Stimulated activated CD8-positive, alpha-beta memory T cell treated with anti-CD3 and anti-CD28 coated beads, Interleukin-12 subunit alpha, Interleukin-12 subunit beta, amount 100 ng/mL, for 1 hour (primary cell): Measurements from ENCODE around the gene KLK12.

Source experiments
- DNase-seq: peaks from one replicate; pipeline ENCODE4 v3.0.0-alpha.2; 2020; ENCODE audit warnings: low read depth

Gene KLK12

GRCh38 chr19:51047031-51047335, 12.2 kb upstream of the KLK12 start:
- no peak for DNase-seq

- DNase-seq, result no peak
These were observed 9.5 kb upstream of the KLK12 start for GRCh38 chr19:51044327-51044726.

DNA sequence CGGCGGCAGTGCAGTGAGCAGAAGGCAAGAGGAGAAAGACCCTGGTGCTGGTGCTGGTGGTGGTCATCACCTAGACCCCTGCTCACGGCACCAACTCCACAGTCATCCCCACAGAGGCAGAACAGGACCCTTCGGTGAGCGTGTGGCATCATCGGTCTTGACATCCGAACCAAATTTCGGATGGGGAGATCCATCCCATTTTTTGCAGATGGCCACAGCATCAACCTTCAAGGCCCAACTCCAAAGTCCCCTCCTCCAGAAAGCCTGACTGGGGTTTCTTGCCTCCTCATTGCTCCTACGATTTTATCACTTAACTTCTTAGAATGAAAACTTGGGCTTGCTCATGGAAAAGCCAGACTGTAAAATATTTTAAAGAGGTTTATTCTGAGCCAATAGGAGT, 8.7 kb upstream of the KLK12 start:
- no peak for DNase-seq

DNA sequence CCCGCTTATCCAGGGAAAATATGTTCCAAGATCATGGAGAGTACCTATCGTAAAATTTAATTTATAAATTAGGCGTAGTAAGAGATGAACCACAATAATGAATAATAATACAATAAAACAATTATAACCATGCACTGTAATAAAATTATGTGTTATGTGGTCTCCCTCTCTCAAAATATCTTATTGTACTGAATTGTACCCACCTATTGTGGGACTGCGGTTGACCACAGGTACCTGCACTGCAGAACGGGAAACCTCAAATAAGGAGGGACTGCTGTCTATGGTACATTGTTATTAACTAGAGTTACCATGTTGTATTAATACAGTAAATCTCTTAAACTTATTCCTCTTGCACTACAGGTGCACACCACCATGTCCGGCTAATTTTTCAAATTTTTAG, 5.3 kb upstream of the KLK12 start:
- no peak for DNase-seq

DNA sequence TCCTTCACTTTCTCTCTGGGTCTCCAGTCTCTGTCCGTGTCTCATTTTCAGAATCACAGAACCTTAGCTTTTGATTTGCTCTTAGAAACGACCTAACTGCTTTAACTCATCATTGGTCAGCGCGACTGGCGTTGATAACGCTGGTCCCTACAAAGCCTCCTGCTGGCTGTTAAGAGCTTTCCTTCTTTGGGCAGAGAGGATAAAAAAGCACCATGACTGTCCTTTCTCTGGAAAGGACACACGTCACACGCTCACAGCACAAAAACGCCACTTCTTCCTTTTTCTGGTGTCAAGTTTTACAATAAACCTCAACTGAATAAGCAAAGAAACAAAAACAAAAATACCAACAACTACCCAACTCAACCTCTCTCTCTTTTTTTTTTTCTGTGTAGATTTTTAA, 1.7 kb upstream of the KLK12 start:
- DNase-seq, result no peak

DNA sequence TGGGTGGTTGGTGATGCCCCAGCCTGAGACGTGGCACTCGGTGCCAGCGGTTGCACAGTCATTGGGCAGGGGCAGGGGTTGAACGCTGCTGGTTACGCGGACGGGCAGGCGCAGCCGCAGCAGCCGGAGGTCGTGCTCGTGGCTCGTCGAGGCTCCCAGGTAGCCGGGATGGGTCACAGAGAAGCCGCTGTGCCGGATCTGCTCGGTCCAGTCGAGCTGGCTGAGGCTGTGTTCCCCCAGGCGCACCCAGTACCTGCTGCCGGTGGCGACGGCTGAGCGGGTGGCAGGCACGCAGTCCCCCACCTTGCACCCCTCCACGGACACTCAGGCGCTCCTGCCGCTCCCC, 2.9 kb downstream of the KLK12 start:
- no peak for DNase-seq

- DNase-seq, result no peak
These were observed 3.5 kb downstream of the KLK12 start for GRCh38 chr19:51031220-51031879.

GRCh38 chr19:51030631-51031030, 4.2 kb downstream of the KLK12 start:
- DNase-seq, result no peak

DNA sequence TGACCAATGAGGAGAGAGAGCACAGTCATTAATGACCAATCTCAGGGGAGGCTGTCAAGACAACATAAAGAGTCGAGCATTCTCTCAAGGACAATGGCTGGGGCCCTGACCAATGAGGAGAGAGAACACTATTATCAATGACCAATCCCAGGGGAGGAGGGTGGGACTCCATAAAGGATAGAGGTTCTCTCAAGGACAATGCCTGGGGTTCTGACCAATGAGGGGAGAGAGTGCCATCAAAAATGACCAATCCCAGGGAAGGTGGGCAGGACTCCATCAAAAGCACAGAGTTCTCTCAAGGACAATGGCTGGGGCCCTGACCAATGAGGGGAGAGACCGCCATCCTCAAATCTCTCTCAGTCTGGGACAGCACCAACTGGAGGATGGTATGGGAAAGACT, 5.1 kb downstream of the KLK12 start:
- DNase-seq, result no peak

DNA sequence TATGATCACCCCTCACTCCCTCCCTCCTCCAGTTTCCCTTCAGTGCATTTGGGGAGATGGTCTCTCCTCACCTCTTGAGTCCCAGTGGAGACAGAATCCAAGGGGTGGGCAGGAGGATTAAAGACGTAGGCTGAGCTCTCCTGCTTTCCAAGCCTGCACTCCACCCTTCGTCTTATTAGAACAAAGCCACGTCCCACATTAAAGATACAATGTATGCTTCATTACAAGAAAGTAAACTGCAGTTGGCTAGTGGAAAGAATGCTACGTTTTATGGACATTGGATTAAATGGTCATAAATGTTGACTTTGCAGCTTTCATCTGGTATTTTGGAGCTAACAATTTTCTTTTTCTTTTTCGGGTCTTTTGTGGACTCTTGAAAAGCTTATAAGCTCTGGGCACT, 6.9 kb downstream of the KLK12 start:
- DNase-seq, result no peak

DNA sequence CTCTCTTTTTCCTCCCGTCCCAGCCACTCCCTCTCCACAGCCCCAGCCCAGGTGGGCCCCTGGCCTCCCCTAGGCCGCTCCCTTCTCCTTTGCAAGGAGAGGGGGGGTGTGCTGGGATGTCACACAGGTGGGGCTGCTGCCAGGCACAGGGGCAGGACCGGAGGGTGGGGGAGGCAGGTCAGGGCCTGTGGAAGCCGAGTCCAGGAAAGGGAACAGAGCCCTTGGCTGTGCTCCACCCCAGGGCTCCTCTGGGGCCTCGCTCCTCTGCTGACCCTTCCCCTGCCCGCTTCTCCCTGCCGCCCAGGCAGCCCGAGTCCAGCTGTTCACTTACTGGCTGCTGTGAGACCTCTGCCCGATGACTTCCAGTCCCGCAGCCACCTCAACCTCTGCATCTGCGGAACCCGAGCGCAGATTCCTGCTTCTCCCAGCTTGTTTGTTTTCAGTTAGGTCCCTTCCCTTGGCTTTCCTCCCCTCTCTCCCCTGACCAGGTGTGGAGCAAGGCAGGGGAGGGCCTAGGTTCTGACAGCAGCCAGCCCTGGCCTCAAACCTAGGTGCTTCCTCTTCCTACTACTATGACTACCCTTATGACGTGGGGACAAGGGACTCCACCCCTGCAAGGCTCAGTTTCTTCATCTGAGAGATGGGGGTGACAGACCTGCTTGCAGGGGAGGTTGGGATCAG, 7.5 kb downstream of the KLK12 start:
- DNase-seq, result no peak

- no peak for DNase-seq
These were observed 8.3 kb downstream of the KLK12 start, which contains the start of gene KLK11 for GRCh38 chr19:51026554-51026831. Gene KLK11 (minus strand): TSS chr19:51026616. CDS start chr19:51025631, 985 bp downstream.

DNA sequence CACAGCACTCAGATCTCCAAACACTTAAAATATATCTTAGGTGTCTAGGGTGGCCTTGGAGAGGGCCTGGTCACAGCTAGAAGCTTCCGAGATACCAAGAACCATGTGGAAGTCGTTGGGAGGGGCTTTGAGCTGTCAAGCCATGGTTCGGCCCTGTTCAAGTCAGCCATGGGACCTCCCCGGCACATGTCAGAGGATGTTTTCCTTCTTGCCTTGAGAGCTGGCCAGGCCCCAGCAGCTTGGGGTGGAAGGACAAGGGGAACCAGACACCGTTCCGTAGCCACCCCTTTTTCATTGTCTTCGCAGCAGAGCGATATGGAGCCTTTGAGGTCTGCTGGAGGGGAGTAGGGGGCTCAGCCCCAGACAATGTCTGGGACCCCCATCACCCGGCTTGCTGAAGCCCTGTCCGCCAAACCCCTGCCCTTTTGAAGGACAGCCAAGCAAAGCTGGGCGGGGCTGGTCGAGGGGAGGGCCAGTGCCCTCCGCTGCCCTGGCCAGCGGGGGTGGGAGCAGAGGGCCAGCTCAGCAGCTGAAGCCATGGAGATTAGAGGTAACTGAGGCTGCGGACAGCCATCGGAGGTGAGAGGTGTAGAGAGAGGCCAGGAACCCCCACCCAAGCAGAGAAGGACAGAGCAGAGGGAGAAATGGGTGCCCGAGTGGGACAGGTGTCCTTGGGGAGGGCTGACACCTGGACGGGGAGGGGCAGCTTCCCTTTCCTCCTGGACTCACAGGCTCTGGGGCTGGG, 8.8 kb downstream of the KLK12 start:
- DNase-seq, result no peak

DNA sequence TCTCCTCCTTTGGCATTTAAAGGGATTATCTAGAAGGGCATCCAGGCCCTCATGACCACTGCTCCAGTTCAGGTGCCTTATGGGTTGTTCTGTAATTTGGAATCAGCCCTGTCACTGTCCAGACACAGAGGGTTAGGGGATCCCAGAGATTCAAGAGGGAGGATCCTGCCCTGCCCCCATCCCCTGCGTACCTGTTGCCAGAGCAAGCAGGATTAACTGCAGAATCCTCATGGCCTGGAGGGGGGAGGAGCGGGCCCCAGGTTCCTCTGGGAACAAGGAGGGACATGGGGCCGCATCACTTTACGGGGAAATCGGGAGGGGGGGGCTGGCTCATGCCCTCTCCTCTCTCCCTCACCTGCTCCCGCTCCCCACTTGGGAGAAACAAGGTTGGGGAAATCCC, 9.4 kb downstream of the KLK12 start:
- no peak for DNase-seq

- no peak for DNase-seq
These were observed 9.9 kb downstream of the KLK12 start for GRCh38 chr19:51024924-51025323.

GRCh38 chr19:51023946-51024345, 10.9 kb downstream of the KLK12 start:
- no peak for DNase-seq

DNA sequence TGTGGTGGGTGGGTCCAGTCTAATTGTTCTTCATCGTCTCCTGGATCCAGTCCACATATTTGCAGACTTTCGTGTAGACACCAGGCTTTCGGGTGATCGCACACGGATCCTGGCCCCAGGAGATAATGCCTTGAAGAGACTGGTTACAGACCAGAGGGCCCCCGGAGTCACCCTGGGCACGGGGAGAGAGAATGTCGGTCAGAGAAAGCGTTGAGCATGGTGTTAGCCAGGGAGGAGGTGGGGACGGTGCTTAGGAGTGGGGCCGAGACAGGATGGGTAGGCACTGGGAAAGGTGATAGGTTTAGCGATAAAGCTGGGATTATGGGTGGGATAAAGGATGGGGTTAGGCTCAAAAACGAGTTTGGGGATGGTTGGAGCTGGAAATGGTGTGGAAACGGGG, 12.3 kb downstream of the KLK12 start:
- DNase-seq, result no peak

DNA sequence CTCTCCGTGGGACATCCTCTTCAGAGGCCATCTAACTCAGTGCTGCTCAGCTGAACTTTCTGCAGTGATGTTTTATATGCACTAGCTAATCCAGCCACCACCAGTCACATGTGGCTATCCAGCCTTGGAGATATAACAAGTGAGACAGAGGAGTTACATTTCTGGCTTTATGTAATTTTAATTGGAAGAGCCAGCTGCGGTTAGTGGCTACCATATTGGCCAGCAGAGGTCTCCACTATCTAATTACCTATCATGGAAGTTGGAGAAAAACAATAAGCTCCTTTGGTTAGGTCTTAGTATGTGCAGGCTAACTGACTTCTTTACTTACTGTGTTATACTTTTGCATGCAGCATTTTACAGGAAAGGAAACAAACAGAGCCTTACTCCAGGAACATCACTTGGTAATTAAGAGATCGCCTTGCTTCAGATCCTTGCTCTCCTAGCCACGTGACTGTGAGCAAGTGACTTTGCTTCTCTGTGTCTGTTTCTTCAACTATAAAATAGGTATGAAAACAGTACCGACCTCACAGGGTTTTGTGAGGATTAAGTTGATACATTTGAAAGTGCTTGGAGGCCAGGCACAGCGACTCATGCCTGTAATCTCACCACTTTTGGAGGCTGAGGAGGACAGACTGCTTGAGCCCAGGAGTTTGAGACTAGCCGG, 13.7 kb downstream of the KLK12 start:
- DNase-seq, result no peak

DNA sequence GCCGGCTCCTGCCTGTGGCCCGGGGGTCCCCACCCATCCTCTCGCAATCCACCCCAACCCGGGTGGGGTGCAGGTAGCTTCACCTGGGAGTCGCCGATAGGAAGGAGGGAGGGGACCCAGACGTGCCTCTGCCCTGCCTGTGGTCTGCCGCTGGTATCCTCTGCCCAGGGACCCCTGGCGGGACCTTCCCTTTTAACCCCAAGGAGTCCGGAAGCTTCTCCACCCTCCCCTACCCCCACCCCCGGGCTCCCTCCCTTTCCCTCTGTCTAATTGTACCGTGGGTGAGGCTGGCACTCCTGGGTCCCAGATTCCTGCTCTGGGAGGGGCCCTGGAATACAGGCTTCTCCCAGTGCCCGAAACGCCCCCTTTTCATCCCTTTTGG, 15.3 kb downstream of the KLK12 start, which contains the start of gene KLK10:
KLK10 (minus strand) TSS at position 166 of the 382 bp plus-strand sequence. CDS start 579 bp downstream, outside the sequence.
- DNase-seq, result no peak

DNA sequence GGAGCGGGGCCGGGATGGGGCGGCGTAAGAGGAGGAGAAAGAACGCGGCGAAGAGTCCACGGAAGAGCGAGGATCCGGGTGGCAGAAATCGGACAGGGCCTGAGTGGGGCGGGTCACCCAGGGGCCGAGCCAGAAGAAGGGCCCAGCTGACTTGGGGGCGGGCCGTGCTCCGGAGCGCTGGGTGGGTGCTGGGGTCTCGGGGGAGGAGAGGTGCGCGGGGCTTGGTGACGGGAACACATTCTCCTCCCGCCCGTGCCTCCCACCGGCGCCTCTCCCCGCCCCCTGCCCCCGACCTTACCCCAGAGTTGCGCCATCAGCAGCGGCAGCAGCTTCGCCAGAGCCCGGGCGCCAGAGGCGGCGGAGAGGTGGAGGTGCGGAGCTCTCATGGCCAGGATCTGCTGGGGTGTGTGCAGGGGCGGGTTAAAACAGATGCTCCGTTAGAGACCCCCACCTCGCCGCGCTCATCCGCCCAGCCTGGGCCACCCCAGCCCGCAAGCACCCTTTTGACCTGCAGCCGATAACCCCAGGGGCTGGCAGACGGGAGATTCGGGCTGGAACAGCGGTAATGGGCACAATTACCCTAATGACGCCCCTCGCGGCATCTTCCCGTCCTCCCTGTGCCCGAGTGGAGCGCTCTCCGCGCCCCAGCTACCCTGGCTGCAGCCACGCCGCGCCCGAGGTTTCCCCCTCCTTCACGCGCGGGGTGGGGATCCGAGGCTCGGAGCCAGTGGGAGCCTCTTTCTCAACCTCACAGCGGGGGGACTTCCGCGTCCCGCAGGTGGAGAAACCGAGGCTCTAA, 15.9 kb downstream of the KLK12 start:
- DNase-seq, result no peak

DNA sequence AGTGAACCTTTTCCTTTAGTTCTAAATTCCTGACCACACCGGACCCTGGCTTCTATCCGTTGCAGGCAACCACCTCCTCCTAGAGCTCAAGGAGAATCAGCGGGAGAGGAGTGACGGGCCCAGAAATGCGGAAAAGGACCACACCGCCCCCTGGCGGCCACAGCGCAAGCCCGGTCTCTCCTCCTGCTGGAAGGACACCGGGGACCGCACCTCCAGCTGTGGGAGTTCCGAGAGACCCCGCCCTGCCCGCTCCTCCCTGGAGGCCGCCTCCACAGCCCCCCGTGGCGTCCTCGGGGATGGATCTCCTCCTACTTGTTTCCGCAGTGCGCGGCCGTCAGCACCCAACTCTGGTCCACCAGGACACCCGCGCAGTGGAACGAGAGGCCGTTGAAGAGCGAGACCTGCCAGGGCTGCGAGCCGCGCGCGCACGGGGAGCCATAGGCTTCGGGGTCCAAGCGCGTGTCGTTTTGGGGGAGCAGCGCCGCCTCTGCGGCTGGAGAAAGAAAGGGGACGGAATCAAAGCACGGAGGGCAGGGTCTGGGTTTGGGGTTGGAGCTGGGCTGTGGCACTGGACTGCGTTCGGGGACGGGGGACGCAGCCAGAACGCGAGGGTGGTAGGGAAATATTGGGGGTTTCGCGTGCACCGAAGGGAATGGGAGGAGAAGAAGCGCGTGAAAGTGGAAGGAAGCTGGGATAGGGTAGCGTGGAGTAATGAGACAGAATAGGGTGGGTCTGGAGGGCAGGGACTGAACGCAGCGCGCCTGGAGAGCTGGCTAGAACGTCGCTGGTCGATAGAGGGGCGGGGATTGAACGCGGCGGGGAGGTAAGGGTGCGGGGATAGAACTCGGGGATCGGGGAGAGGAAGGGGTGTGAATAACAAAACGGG, 17.8 kb downstream of the KLK12 start:
- peak; percentile 25 for DNase-seq
